Measurements from ENCODE around the gene PPP1R27.

The PPP1R27 gene

GRCh38 chr17:81832608-81833159, 2.2 kb downstream of the PPP1R27 start:
- H3K4me2 ChIP-seq (ENCODE audit: low read length) = peak overlapping the region; percentile 90
- H3K9ac ChIP-seq (ENCODE audit: low read length) = peak overlapping the region; percentile 94
- H3K36me3 ChIP-seq (replicated peaks; ENCODE audit: low read depth, low read length) = no peaks in the 10 kb centered on the region
- no peaks in the 10 kb centered on the region for H3K27me3 ChIP-seq (ENCODE audit: low read depth, low read length)
- H3K4me1 ChIP-seq (ENCODE audit: low read length) = peaks cover 16% of the 10 kb centered on the region
- H2AFZ ChIP-seq (ENCODE audit: low read depth, low read length) = peak overlapping the region; percentile 59; the same call in 1 of the 2 replicates
- H3K4me3 ChIP-seq (ENCODE audit: low read length) = peak overlapping the region; percentile 94
- H4K20me1 ChIP-seq (ENCODE audit: insufficient read depth, low read length) = no peaks in the 10 kb centered on the region
- peaks cover 30% of the 10 kb centered on the region for H3K79me2 ChIP-seq (ENCODE audit: low read length)
- peak overlapping the region; percentile 78 for H3K27ac ChIP-seq (ENCODE audit: low read length)
- no peaks in the 10 kb centered on the region for H3K9me3 ChIP-seq (ENCODE audit: insufficient read depth, low read length)
- TF ChIP-seq CTCF (IDR thresholded peaks at IDR 0.05; ENCODE audit: low read depth, low read length) = no peak
- no peak for TF ChIP-seq EZH2phosphoT487 (IDR thresholded peaks at IDR 0.05; ENCODE audit: low read depth)

GRCh38 chr17:81831957-81832607, 2.8 kb downstream of the PPP1R27 start:
- Histone ChIP-seq H3K79me2 (ENCODE audit: low read length) (peaks cover 30% of the 10 kb centered on the region), H3K27ac (ENCODE audit: low read length) (peak overlapping the region; percentile 78), H3K4me3 (ENCODE audit: low read length) (peak overlapping the region; percentile 94), H3K36me3 (replicated peaks; ENCODE audit: low read depth, low read length) (no peaks in the 10 kb centered on the region), H2AFZ (ENCODE audit: low read depth, low read length) (peak overlapping the region; percentile 59; the same call in 1 of the 2 replicates), H4K20me1 (ENCODE audit: insufficient read depth, low read length) (no peaks in the 10 kb centered on the region), H3K4me2 (ENCODE audit: low read length) (peak overlapping the region; percentile 90), H3K9me3 (ENCODE audit: insufficient read depth, low read length) (no peaks in the 10 kb centered on the region), H3K4me1 (ENCODE audit: low read length) (peaks cover 16% of the 10 kb centered on the region), H3K27me3 (ENCODE audit: low read depth, low read length) (no peaks in the 10 kb centered on the region), H3K9ac (ENCODE audit: low read length) (peak overlapping the region; percentile 94)
- TF ChIP-seq CTCF (IDR thresholded peaks at IDR 0.05; ENCODE audit: low read depth, low read length) = peak; percentile 13; the same call in 1 of the 2 replicates
- TF ChIP-seq EZH2phosphoT487 (IDR thresholded peaks at IDR 0.05; ENCODE audit: low read depth) = no peak

- TF ChIP-seq CTCF (IDR thresholded peaks at IDR 0.05; ENCODE audit: low read depth, low read length) (no peak), EZH2phosphoT487 (IDR thresholded peaks at IDR 0.05; ENCODE audit: low read depth) (no peak)
- H3K36me3 ChIP-seq (replicated peaks; ENCODE audit: low read depth, low read length) = no peaks in the 10 kb centered on the region
- peak overlapping the region; percentile 90 for H3K4me2 ChIP-seq (ENCODE audit: low read length)
- no peaks in the 10 kb centered on the region for H3K9me3 ChIP-seq (ENCODE audit: insufficient read depth, low read length)
- peak overlapping the region; percentile 29; the same call in 1 of the 2 replicates for H2AFZ ChIP-seq (ENCODE audit: low read depth, low read length)
- peak overlapping the region; percentile 78 for H3K27ac ChIP-seq (ENCODE audit: low read length)
- H3K9ac ChIP-seq (ENCODE audit: low read length) = peak overlapping the region; percentile 94
- peaks cover 30% of the 10 kb centered on the region for H3K79me2 ChIP-seq (ENCODE audit: low read length)
- H3K27me3 ChIP-seq (ENCODE audit: low read depth, low read length) = no peaks in the 10 kb centered on the region
- H4K20me1 ChIP-seq (ENCODE audit: insufficient read depth, low read length) = no peaks in the 10 kb centered on the region
- H3K4me3 ChIP-seq (ENCODE audit: low read length) = peak overlapping the region; percentile 94
- H3K4me1 ChIP-seq (ENCODE audit: low read length) = peaks cover 16% of the 10 kb centered on the region
These were observed 3.3 kb downstream of the PPP1R27 start for GRCh38 chr17:81831563-81831956.

GRCh38 chr17:81829858-81830257, 5.0 kb downstream of the PPP1R27 start:
- Histone ChIP-seq H3K9me3 (ENCODE audit: insufficient read depth, low read length) (no peaks in the 10 kb centered on the region), H2AFZ (ENCODE audit: low read depth, low read length) (no peak overlapping the region), H3K4me2 (ENCODE audit: low read length) (no peak overlapping the region), H3K36me3 (replicated peaks; ENCODE audit: low read depth, low read length) (no peaks in the 10 kb centered on the region), H3K4me3 (ENCODE audit: low read length) (no peak overlapping the region), H4K20me1 (ENCODE audit: insufficient read depth, low read length) (no peaks in the 10 kb centered on the region), H3K79me2 (ENCODE audit: low read length) (peaks cover 30% of the 10 kb centered on the region), H3K9ac (ENCODE audit: low read length) (no peak overlapping the region), H3K27ac (ENCODE audit: low read length) (no peak overlapping the region), H3K4me1 (ENCODE audit: low read length) (peaks cover 16% of the 10 kb centered on the region), H3K27me3 (ENCODE audit: low read depth, low read length) (no peaks in the 10 kb centered on the region)
- no peak for TF ChIP-seq CTCF (IDR thresholded peaks at IDR 0.05; ENCODE audit: low read depth, low read length)
- no peak for TF ChIP-seq EZH2phosphoT487 (IDR thresholded peaks at IDR 0.05; ENCODE audit: low read depth)
